Glutamatergic neuron (in vitro differentiated cells): Measurements from ENCODE around the gene MUC16. TPM values are rescaled to one million over a fixed set of nuclear protein-coding genes. Genes with fewer than 3 reads are reported as not detected.

Experiments used
- DNase-seq: peaks from one replicate; pipeline ENCODE4 v3.0.0; 2022
- H3K27ac Mint-ChIP-seq: one replicate; pipeline ENCODE4 v1.8.0; 2020; ENCODE audit warnings: mild to moderate bottlenecking, mixed read lengths, inconsistent platforms; ENCODE audit not compliant: unreplicated experiment
- H3K27me3 Mint-ChIP-seq: one replicate; pipeline ENCODE4 v1.8.0; 2020; ENCODE audit warnings: mild to moderate bottlenecking, moderate library complexity, mixed read lengths, inconsistent platforms; ENCODE audit not compliant: unreplicated experiment
- H3K36me3 Mint-ChIP-seq: one replicate; pipeline ENCODE4 v1.8.0; 2020; ENCODE audit warnings: mild to moderate bottlenecking, mixed read lengths, inconsistent platforms; ENCODE audit not compliant: unreplicated experiment
- H3K4me1 Mint-ChIP-seq: one replicate; pipeline ENCODE4 v1.8.0; 2020; ENCODE audit warnings: mild to moderate bottlenecking, low read depth, mixed read lengths, inconsistent platforms; ENCODE audit not compliant: unreplicated experiment
- H3K4me3 Mint-ChIP-seq: one replicate; pipeline ENCODE4 v1.8.0; 2020; ENCODE audit warnings: mild to moderate bottlenecking, mixed read lengths, inconsistent platforms; ENCODE audit not compliant: unreplicated experiment
- H3K9me3 Mint-ChIP-seq: one replicate; pipeline ENCODE4 v1.8.0; 2020; ENCODE audit warnings: mild to moderate bottlenecking, moderate library complexity, mixed read lengths, inconsistent platforms; ENCODE audit not compliant: unreplicated experiment
- CTCF ChIP-seq: fragments of 200-600 bp; sonication (generic); IDR thresholded peaks from one replicate; pipeline ENCODE4 v1.5.0; 2021; ENCODE audit not compliant: partially characterized antibody, unreplicated experiment
- total RNA-seq: library from RNA; stranded (reverse); fragmentation: NEBNext Ultra II Directional; extraction: Animal tissue kit (Norgen Biotek cat#: 25700); gene quantifications from one replicate; pipeline ENCODE4 v1.2.1, GENCODE V29; 2021; ENCODE audit not compliant: unreplicated experiment

The MUC16 gene
- total RNA-seq, 1 donor from 2014 or later = not detected

- TF ChIP-seq CTCF = no peak
- H3K9me3 Mint-ChIP-seq = no peaks in the 10 kb centered on the region
- H3K36me3 Mint-ChIP-seq = no peaks in the 10 kb centered on the region
- H3K27ac Mint-ChIP-seq = no peak overlapping the region
- H3K27me3 Mint-ChIP-seq = no peaks in the 10 kb centered on the region
- no peak overlapping the region for H3K4me3 Mint-ChIP-seq
- DNase-seq = no peak
- H3K4me1 Mint-ChIP-seq = no peaks in the 10 kb centered on the region
Observed at GRCh38 chr19:9032136-9032631, 22.0 kb upstream of the MUC16 start.

- Mint-ChIP-seq H3K36me3 (no peaks in the 10 kb centered on the region), H3K27me3 (peaks cover 1% of the 10 kb centered on the region), H3K4me3 (no peak overlapping the region), H3K27ac (no peak overlapping the region), H3K9me3 (peaks cover 2% of the 10 kb centered on the region), H3K4me1 (no peaks in the 10 kb centered on the region)
- no peak for TF ChIP-seq CTCF
- no peak for DNase-seq
Observed at GRCh38 chr19:9018163-9018875, 8.1 kb upstream of the MUC16 start.

GRCh38 chr19:9014803-9015202 is 4.6 kb upstream of the MUC16 start:
- Mint-ChIP-seq H3K27ac (no peak overlapping the region), H3K4me3 (no peak overlapping the region), H3K4me1 (no peaks in the 10 kb centered on the region), H3K9me3 (peaks cover 2% of the 10 kb centered on the region), H3K27me3 (peaks cover 1% of the 10 kb centered on the region), H3K36me3 (no peaks in the 10 kb centered on the region)
- no peak for TF ChIP-seq CTCF
- DNase-seq = no peak

GRCh38 chr19:9013988-9014387 is 3.8 kb upstream of the MUC16 start:
- Mint-ChIP-seq H3K4me1 (no peaks in the 10 kb centered on the region), H3K36me3 (no peaks in the 10 kb centered on the region), H3K9me3 (peaks cover 2% of the 10 kb centered on the region), H3K4me3 (no peak overlapping the region), H3K27me3 (peaks cover 1% of the 10 kb centered on the region), H3K27ac (no peak overlapping the region)
- no peak for TF ChIP-seq CTCF
- DNase-seq = no peak

GRCh38 chr19:9011875-9012274 is 1.7 kb upstream of the MUC16 start:
- H3K4me1 Mint-ChIP-seq = no peaks in the 10 kb centered on the region
- peaks cover 2% of the 10 kb centered on the region for H3K9me3 Mint-ChIP-seq
- TF ChIP-seq CTCF = no peak
- no peak overlapping the region for H3K4me3 Mint-ChIP-seq
- peaks cover 2% of the 10 kb centered on the region for H3K27me3 Mint-ChIP-seq
- no peak overlapping the region for H3K27ac Mint-ChIP-seq
- no peak for DNase-seq
- no peaks in the 10 kb centered on the region for H3K36me3 Mint-ChIP-seq
